K562 (cell line): ENCODE results near the gene SLC1A5. TPM values are rescaled to one million over a fixed set of nuclear protein-coding genes. Genes with fewer than 3 reads are reported as not detected.

Experiments used
- ATAC-seq: fragments of 200-7000 bp; cut with Tn5 transposase; 3 replicates; pipeline ENCODE4 v1.9.1; 2020; ENCODE audit warnings: moderate library complexity
- BruUV-seq: library from RNA; stranded (reverse); fragments of 400-500 nt; replicated peaks from 2 replicates; lab custom pipeline; 2021; lab: Mats Ljungman, UMichigan
- CTCF ChIA-PET: fragments of 300-600 bp; formaldehyde crosslinking; extraction: SDS; loops from one replicate; lab custom pipeline; 2021; ENCODE audit warnings: low intra/inter-chr PET ratio; lab: Yijun Ruan, JAX
- POLR2A ChIA-PET: fragments of 300-600, 350-650 bp; sonication (Branson Sonifier 250); formaldehyde crosslinking; extraction: SDS; loops from one replicate; lab custom pipeline; 2021; ENCODE audit warnings: antibody characterized with exemption, inconsistent platforms; lab: Yijun Ruan, JAX
- DNase-seq, 4 experiments: peaks; one replicate each; pipeline versions ENCODE4 v3.0.0 to v3.0.0-alpha.2; 2011 to 2018; ENCODE audit warnings: low spot score in 3 of 4, mixed read lengths in 3 of 4; ENCODE audit errors: extremely low read depth in 1 of 4
- FAIRE-seq: peaks from 2 replicates; lab custom pipeline; 2011; peaks lifted over from hg19 to GRCh38; lab: Jason Lieb, UNC
- H2AFZ ChIP-seq: 2 replicates; pipeline ENCODE4 v1.6.0; 2011; ENCODE audit warnings: low read depth, low read length, control low read depth, inconsistent platforms
- H3K27ac ChIP-seq: fragments of 200-600 bp; 3 replicates; pipeline ENCODE4 v1.8.0; 2011; ENCODE audit warnings: low read depth, mild to moderate bottlenecking, control low read depth, inconsistent platforms, low read length, moderate library complexity, mixed read lengths; ENCODE audit errors: extremely low read depth
- H3K27me3 ChIP-seq, 2 experiments: fragments of 300-600 bp in 1 of 2; 2 replicates in 1 of 2; 3 replicates in 1 of 2; pipeline versions ENCODE4 v1.6.0 to v1.8.0; 2011; ENCODE audit warnings: inconsistent platforms in 2 of 2, low read length in 2 of 2, mild to moderate bottlenecking in 1 of 2, mixed read lengths in 1 of 2, moderate library complexity in 1 of 2; ENCODE audit not compliant: control insufficient read depth in 2 of 2, insufficient read depth in 2 of 2
- H3K36me3 ChIP-seq: fragments of 300-600 bp; 3 replicates; pipeline ENCODE4 v1.8.0; 2011; ENCODE audit warnings: mild to moderate bottlenecking, low read length, inconsistent platforms; ENCODE audit not compliant: control insufficient read depth, insufficient read depth
- H3K4me1 ChIP-seq, 2 experiments: fragments of 200-600 bp in 1 of 2; replicated peaks in 1 of 2; 2 replicates in 1 of 2; 3 replicates in 1 of 2; pipeline versions ENCODE4 v1.5.1 to v1.8.0; 2011; ENCODE audit warnings: inconsistent platforms in 2 of 2, low read length in 2 of 2, mild to moderate bottlenecking in 1 of 2, mixed read lengths in 1 of 2, moderate library complexity in 1 of 2; ENCODE audit not compliant: control insufficient read depth in 2 of 2, insufficient read depth in 2 of 2
- H3K4me2 ChIP-seq: 2 replicates; pipeline ENCODE4 v1.6.1; 2011; ENCODE audit warnings: low read length, control low read depth, inconsistent platforms, mixed read lengths; ENCODE audit not compliant: insufficient read depth
- H3K4me3 ChIP-seq: fragments of 200-600 bp; sonication (generic), shearing (Covaris generic); 2 replicates; pipeline ENCODE4 v1.5.1; 2016; ENCODE audit warnings: control low read depth, inconsistent platforms
- H3K79me2 ChIP-seq: fragments of 200-600 bp; 3 replicates; pipeline ENCODE4 v1.8.0; 2011; ENCODE audit warnings: low read length, inconsistent platforms; ENCODE audit not compliant: control insufficient read depth, insufficient read depth
- H3K9ac ChIP-seq, 2 experiments: 2 replicates each; pipeline versions ENCODE4 v1.6.0 to v1.6.1; 2011; ENCODE audit warnings: low read depth in 2 of 2, low read length in 2 of 2, control low read depth in 1 of 2, inconsistent platforms in 1 of 2, mild to moderate bottlenecking in 1 of 2, mixed read lengths in 1 of 2; ENCODE audit not compliant: insufficient read depth in 1 of 2
- H3K9me1 ChIP-seq: one replicate; pipeline ENCODE4 v1.6.0; 2011; ENCODE audit warnings: inconsistent platforms, mild to moderate bottlenecking, low read length, moderate library complexity; ENCODE audit not compliant: control insufficient read depth, insufficient read depth
- H3K9me3 ChIP-seq: replicated peaks from 2 replicates; pipeline ENCODE4 v1.5.1; 2011; ENCODE audit warnings: low read depth, low read length, inconsistent platforms; ENCODE audit not compliant: control insufficient read depth, insufficient read depth
- H4K20me1 ChIP-seq: replicated peaks from 2 replicates; pipeline ENCODE4 v1.6.1; 2011; ENCODE audit warnings: low read length, inconsistent platforms, mixed read lengths; ENCODE audit not compliant: control insufficient read depth, insufficient read depth
- HSF4 ChIP-seq: fragments of 250-450 bp; sonication (Bioruptor Pico); IDR thresholded peaks from 2 replicates; pipeline ENCODE4 v2.1.2; 2022; ENCODE audit warnings: mild to moderate bottlenecking, moderate library complexity, borderline replicate concordance
- NFXL1 ChIP-seq: fragments of 450-650 bp; formaldehyde crosslinking; IDR thresholded peaks from 2 replicates; pipeline ENCODE4 v1.4.0; 2021; ENCODE audit warnings: mild to moderate bottlenecking
- NR4A1 ChIP-seq, 2 experiments: fragments of 250-450 bp in 1 of 2; fragments of 450-650 bp in 1 of 2; sonication (Bioruptor Pico) in 1 of 2; IDR thresholded peaks; 2 replicates each; pipeline versions ENCODE4 v1.4.0 to v1.6.1; 2016 to 2020; ENCODE audit warnings: mild to moderate bottlenecking in 2 of 2, missing compliant biosample characterization in 1 of 2, missing genetic modification characterization in 1 of 2, moderate library complexity in 1 of 2
- POLR2H ChIP-seq: IDR thresholded peaks from 2 replicates; pipeline ENCODE4 v1.6.1; 2016; ENCODE audit warnings: missing genetic modification characterization, low read depth, mild to moderate bottlenecking, control low read depth, missing compliant biosample characterization, moderate library complexity
- RBFOX2 ChIP-seq: fragments of 200-400 bp; formaldehyde crosslinking; IDR thresholded peaks from 2 replicates; pipeline ENCODE4 v1.6.1; 2017; ENCODE audit warnings: low read depth, mild to moderate bottlenecking, low read length, moderate library complexity
- SAFB ChIP-seq: fragments of 200-400 bp; formaldehyde crosslinking; IDR thresholded peaks from 2 replicates; pipeline ENCODE4 v1.6.1; 2017; ENCODE audit warnings: low read depth, low read length, borderline replicate concordance
- TGIF2 ChIP-seq: sonication (generic); formaldehyde crosslinking; IDR thresholded peaks from 2 replicates; pipeline ENCODE4 v1.8.1; 2022; ENCODE audit warnings: mild to moderate bottlenecking, missing genetic modification reagents, moderate library complexity
- TRIM28 ChIP-seq: fragments of 450-650 bp; IDR thresholded peaks from 2 replicates; pipeline ENCODE4 v1.6.1; 2017
- ZFP36 ChIP-seq: fragments of 150-350 bp; IDR thresholded peaks from 2 replicates; pipeline ENCODE4 v1.6.1; 2018; ENCODE audit warnings: low read length, low read depth; ENCODE audit not compliant: partially characterized antibody
- ZNF408 ChIP-seq: fragments of 250-450 bp; sonication (Bioruptor Pico); IDR thresholded peaks from 2 replicates; pipeline ENCODE4 v1.4.0; 2020; ENCODE audit warnings: low read depth, mild to moderate bottlenecking, moderate library complexity
- WGBS: fragments of 100-300 bp; shearing (Covaris generic); methylation state at CpG from one replicate; pipeline ENCODE4 v1.1.6; 2016; ENCODE audit warnings: low coverage, mixed read lengths; ENCODE audit not compliant: insufficient coverage; ENCODE audit errors: missing lambda C conversion rate; 5-methylcytosine and 5-hydroxymethylcytosine counted together
- in situ Hi-C: fragments of 300-500 bp; cut with MboI; formaldehyde crosslinking; loops from 4 replicates; pipeline ENCODE4 v1.15.0; 2018; ENCODE audit warnings: inconsistent platforms, mixed read lengths
- intact Hi-C: fragments of 100-400 bp; cut with micrococcal nuclease; formaldehyde crosslinking; loops from 2 replicates; pipeline ENCODE4 v1.14.2; 2022
- polyA plus RNA-seq, 8 experiments: library from polyadenylated mRNA; depleted of rRNA in 4 of 8; stranded (reverse) in 5 of 8; unstranded in 3 of 8; fragments of >200 nt; fragmentation: Nextera tagmentation in 2 of 8; fragmentation: Illumina TruSeq in 1 of 8; extraction: Ambion mirVana in 2 of 8; extraction: Trizol in 1 of 8; gene quantifications; 2 replicates each; pipeline versions ENCODE4 v1.2.1 to v1.2.3, GENCODE V29; 2011 to 2014; ENCODE audit warnings: inconsistent platforms in 1 of 8, missing spikeins in 1 of 8
- total RNA-seq, 7 experiments: library from RNA; depleted of rRNA in 6 of 7; stranded (reverse); fragments of >200 nt in 6 of 7; fragmentation: Illumina TruSeq in 2 of 7; extraction: Trizol in 2 of 7; gene quantifications; 2 replicates each; pipeline versions ENCODE4 v1.2.1 to v1.2.3, GENCODE V29; 2011 to 2021; ENCODE audit warnings: low replicate concordance in 1 of 7

The SLC1A5 gene
- total and polyA plus RNA-seq, 9 of the 15 experiments (the other 6 are each of a cell fraction or from before 2014, with no cell fraction given): 31.2 to 417 (median 134) TPM

GRCh38 chr19:46730595-46730994, 57.8 kb downstream of the SLC1A5 start:
- H4K20me1 ChIP-seq: peaks cover 37% of the 10 kb centered on the region

DNA sequence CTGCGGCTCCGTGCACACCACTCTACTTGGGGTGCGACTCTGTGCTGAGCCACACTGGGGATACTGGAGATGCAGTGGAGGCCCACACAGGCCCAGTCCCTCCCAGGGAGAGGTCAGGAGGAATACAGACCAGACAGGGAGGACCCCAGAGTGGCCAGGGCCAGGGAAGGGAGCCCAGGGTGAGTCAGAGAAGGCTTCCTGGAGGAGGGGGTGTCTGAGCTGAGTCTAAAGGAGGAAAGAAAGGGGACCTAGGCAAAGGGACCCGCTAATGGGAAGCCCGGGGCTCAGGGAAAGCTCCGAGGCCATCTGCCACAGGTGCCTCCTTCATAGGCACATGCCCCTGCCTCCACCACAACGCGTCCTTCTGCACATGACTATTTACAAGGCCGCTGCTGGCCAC, 58.2 kb downstream of the SLC1A5 start:
- POLR2A ChIA-PET: interaction anchor here (0.6 to 2.6 kb wide), 8 partner anchors 9 to 397 kb away, joined by 3 to 12 read pairs (median 5); no protein-coding TSS in a partner anchor
- no peak for DNase-seq
- no peak overlapping the region for H3K4me2 ChIP-seq
- H4K20me1 ChIP-seq: peaks cover 37% of the 10 kb centered on the region
- peaks cover 8% of the 10 kb centered on the region for H3K9me1 ChIP-seq
- peaks cover 62% of the 10 kb centered on the region for H3K79me2 ChIP-seq
- no peak for ATAC-seq
- in situ Hi-C loops (no loop called here), intact Hi-C loops (no loop called here)
- CTCF ChIA-PET: interaction anchor here (1.4 kb wide), 1 partner anchor 200 kb away, joined by 4 read pairs; no protein-coding TSS in a partner anchor
- WGBS: 87% methylated on average over 9 of the region's 9 CpGs
- H3K4me3 ChIP-seq: no peak overlapping the region
- peak overlapping the region; percentile 75; the same call in 2 of the 3 replicates for H3K27ac ChIP-seq
- peak overlapping the region; percentile 13 to 67; a peak in 3 of 4 replicates for H3K9ac ChIP-seq
- H2AFZ ChIP-seq: no peak overlapping the region
- peaks cover 26 to 68% of the 10 kb centered on the region in 2 experiments for H3K4me1 ChIP-seq
- H3K27me3 ChIP-seq: no peaks in the 10 kb centered on the region
- H3K9me3 ChIP-seq: no peaks in the 10 kb centered on the region
- no peak for TF ChIP-seq NFXL1
- peak; percentile 70 for TF ChIP-seq ZFP36
- TF ChIP-seq, all 486 proteins: peak for 1
- no peak for FAIRE-seq
- BruUV-seq: no TSS peak
- H3K36me3 ChIP-seq: peaks cover 99% of the 10 kb centered on the region

More at GRCh38 chr19:46730595-46730994, 57.8 kb downstream of the SLC1A5 start:
- 93% methylated on average over 12 of the region's 14 CpGs for WGBS
- Histone ChIP-seq H3K4me1 (peaks cover 26 to 65% of the 10 kb centered on the region in 2 experiments), H3K9me1 (peaks cover 8% of the 10 kb centered on the region), H3K4me3 (no peak overlapping the region), H3K79me2 (peaks cover 66% of the 10 kb centered on the region), H3K9ac (peak overlapping the region; percentile 13 to 67; a peak in 3 of 4 replicates), H3K36me3 (peaks cover 98% of the 10 kb centered on the region), H2AFZ (no peak overlapping the region), H3K27ac (peak overlapping the region; percentile 75), H3K9me3 (no peaks in the 10 kb centered on the region), H3K4me2 (no peak overlapping the region), H3K27me3 (no peaks in the 10 kb centered on the region)
- intact Hi-C loops: no loop called here
- ChIA-PET POLR2A (interaction anchor here (0.6 to 2.0 kb wide), 10 partner anchors 9 to 397 kb away, joined by 3 to 12 read pairs (median 4); no protein-coding TSS in a partner anchor), CTCF (no interaction called here)
- ATAC-seq: no peak
- in situ Hi-C loops: no loop called here
- no peak for DNase-seq
- TF ChIP-seq POLR2H (tag): no peak
- no peak for TF ChIP-seq SAFB
- TF ChIP-seq HSF4 (CRISPR knock-in tag): no peak
- 0 out of 2 replicates have a peak, but pooled peaks have one; percentile 36 for TF ChIP-seq NR4A1 (CRISPR knock-in tag; IDR thresholded peaks at IDR 0.05)
- no peak for TF ChIP-seq NR4A1 (tag; IDR thresholded peaks at IDR 0.05)
- TF ChIP-seq ZNF408 (CRISPR knock-in tag): no peak
- no peak for TF ChIP-seq TRIM28
- TF ChIP-seq TGIF2 (CRISPR knock-in tag): no peak
- 0 out of 2 replicates have a peak, but pooled peaks have one; percentile 45 for TF ChIP-seq RBFOX2
- FAIRE-seq: no peak
- BruUV-seq: no TSS peak
